Stimulated activated CD4-positive, alpha-beta T cell treated with anti-CD3 and anti-CD28 coated beads, Interleukin-4, amount 100 ng/mL, for 4 hours (primary cell): ENCODE data around the gene ALDOB.
"Not testable (repeated sequence)": the region's sequence is repeated elsewhere in the genome, so short reads cannot be mapped to it uniquely, and the experiment has no call there.

Source experiments
- DNase-seq, 2 experiments: peaks; one replicate each; pipeline ENCODE4 v3.0.0-alpha.2; 2020

ALDOB gene

DNA sequence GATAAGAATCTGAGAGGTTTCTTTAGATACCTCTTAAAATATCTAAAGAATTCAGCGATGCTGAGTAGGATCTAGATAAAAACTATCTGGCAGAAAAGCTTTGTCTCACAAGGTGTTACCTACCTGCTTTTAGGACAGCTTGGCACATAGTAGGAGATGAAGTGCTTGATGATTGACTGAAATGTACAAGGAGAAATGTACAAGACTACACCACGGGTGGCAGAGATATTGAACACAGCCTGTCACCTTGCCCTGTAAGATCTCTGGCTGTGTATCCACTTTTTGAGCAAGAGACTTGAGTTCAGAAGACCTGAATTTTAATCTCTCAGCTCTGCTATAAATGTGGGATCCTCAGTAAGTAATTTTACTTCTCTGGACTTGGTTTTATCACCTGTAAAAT is 15.7 kb downstream of the ALDOB start:
- DNase-seq = no peak

DNA sequence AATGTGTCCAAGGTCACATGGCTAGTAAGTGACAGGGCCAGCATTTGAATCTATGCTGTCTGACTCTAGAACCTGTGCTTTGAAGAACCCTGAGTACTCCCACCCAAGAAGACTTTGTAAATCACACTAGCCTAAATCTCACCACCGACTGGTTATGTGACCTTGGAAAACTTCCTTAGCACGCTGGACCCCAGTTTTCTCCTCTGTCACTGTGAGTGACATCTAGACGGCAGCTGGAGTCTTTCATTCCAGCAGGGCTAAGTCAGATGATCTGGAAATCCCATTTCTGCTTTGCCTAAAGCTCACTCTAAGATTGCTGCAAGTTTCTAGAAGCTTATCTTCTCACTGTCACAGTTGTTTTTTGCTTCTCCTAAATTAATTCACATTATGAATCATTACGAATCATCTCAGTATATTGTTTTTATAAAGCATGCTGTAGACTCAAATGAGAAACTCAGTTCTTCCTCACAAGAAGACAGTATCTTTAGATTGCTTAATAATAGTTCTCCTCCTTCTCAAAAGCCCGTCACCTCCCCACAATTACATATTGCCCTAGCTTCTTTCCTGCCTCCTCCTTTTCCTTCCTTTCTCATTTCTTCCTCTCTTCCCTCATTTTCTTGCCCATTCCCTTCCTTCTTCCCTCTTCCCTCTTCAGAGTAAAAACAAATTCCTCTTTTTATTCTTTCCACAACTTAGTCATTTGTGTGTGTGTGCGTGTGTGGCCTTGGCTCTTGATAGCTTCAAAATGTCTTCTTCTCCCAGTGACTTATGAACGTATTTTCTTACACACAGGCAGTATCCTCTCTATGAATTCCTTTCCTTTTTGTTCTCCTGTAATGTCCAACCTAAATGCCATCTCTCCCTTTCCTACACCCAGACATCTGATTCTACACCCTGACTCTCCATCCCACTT is 16.8 kb downstream of the ALDOB start:
- DNase-seq = no peak

DNA sequence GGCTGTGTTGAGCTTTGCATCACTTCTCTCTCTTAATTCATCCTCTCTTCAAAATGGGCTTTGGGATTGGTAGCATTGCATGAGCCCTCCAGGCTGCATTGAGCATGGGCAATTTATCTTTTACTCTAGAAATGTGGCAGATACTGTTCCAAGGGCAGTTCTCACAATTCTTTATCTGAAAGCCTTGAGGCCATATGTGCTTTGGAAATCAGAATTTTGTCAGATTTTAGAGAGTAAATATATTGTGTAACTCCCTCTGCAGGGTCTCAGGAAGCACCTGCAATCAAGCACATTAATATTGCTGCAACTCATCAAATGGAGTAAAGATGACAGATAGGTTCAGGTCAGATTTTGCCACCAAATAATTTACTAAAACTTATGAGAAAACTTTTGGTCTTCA is 17.6 kb downstream of the ALDOB start:
- DNase-seq = no peak

DNA sequence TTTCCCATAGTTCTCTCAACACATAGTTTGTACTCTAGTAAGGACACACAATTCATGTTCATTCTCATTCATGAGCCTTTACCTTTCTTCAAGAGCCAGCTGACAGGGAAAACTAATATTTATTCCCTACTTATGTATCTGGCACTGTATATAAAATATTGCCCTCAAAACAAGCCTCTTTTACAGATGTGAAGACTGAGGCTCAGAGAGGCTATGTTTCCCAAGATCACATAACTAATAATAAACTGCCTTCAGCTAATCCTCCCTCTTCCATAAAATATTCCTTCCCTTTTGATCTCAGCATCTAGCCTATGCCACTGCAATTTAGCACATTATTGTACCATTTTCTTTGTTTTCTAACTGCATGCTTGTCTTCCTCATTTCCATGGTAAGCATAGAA is 18.2 kb downstream of the ALDOB start:
- no peak for DNase-seq

DNA sequence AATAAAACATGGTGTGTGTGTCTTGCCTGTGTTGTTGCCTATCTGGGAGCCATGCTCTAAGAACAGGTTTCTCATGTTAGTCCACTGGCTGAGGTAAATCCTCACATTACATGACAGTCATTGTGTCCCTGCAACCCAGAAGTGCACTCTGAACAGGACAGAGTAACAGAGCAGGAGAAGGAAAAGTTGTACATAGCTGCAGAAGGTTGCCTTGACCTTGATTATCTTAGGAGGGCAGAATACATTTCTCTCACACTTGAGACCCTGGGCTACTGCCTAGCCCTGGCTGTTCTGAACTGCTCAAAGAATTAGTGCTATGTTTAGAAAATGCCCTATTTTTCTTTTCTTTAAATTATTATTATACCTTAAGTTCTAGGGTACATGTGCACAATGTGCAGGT is 20.0 kb downstream of the ALDOB start:
- no peak for DNase-seq

DNA sequence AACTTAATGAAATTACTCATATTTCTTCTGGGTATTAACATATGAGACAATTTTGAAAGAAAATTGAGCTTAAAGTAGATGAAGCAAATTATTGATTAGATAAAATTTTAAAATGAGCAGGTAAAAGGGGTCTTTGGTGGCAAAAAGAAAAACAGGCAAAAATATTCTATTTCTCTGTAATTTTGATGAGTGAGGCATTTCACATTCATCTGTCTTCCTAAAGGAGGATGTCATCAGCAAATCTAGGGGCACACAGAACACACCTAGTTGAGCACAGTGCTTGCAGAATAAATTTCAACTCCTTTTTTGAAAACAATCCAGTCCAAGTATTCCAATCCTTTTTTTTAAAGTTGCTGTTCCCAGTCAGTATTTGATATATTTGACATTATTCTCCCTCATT is 20.7 kb downstream of the ALDOB start:
- no peak for DNase-seq

DNA sequence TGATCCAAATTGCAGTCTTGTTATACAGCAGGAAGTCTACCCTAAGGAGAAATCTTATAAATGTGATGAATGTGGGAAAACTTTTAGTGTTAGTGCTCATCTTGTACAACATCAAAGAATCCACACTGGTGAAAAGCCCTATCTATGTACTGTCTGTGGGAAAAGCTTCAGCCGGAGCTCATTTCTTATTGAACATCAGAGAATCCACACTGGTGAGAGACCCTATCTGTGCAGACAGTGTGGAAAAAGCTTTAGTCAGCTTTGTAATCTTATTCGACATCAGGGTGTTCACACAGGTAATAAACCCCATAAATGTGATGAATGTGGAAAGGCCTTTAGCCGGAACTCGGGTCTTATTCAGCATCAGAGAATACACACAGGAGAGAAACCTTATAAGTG is 26.5 kb downstream of the ALDOB start:
- DNase-seq = no peak

DNA sequence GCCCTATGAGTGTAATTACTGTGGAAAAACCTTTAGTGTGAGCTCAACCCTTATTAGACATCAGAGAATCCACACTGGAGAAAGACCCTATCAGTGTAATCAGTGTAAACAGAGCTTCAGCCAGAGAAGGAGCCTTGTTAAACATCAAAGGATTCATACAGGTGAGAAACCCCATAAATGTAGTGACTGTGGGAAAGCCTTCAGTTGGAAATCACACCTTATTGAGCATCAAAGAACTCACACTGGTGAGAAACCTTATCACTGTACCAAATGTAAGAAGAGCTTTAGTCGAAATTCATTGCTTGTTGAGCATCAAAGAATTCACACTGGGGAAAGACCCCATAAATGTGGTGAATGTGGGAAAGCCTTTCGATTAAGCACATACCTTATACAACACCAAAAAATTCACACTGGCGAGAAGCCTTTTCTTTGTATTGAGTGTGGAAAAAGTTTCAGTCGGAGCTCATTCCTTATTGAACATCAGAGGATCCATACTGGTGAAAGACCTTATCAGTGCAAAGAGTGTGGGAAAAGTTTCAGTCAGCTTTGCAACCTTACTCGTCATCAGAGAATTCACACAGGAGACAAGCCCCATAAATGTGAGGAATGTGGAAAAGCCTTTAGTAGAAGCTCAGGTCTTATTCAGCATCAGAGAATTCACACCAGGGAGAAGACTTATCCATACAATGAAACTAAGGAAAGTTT is 27.0 kb downstream of the ALDOB start:
- no peak for DNase-seq

DNA sequence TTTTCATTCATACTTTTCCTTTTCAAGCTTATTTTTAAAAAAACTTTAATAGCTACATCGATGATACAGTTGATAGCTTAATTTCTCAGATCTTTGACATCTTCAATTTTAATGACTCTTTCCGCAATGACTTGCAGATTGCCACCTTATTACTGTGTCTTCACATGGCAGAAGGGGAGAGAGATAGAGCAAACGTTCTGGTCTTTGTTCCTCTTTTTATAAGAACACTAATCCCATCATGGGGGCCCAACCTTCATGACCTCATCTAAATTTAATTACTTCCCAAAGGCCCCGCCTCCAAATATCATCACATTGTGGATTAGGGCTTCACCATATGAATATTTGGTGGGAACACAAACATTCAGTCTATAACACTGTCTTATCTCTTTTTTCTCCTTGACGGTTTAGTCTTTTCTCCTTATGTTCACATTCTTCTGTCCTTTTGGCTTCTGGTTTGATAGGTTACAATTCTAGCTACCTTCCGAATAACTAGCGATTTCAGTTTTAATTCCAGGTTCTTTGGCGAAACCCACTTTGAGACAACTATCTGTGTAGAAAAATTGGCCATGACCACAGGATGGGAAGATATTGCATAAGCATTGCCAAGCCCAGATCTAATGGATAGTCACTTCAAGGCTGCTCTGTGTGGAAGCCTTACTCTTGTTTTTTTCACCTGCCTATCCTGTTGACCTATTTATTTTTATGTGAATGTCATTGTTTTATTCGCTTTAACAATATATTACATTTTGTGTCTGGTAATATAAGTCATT is 31.9 kb downstream of the ALDOB start:
- DNase-seq = no peak

DNA sequence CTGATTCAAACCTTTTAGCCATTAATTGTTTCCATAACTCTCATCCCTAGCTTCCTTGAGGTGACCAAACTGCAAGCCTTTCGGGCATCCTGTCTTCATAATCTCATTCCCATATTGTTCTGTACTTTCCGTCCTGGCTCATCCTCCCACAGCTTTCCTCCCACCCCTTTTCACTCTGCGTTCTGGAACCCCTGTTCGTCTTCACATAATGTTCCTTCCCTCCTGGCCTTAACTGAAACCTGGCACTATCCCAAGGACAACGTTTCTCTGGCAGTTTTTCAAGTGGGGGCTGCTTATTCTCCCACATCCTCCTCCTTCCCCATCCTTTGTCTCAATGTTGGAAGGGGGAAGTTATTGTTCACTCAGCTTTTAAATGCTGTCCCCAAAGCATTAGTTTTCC is 35.5 kb downstream of the ALDOB start:
- DNase-seq = no peak

DNA sequence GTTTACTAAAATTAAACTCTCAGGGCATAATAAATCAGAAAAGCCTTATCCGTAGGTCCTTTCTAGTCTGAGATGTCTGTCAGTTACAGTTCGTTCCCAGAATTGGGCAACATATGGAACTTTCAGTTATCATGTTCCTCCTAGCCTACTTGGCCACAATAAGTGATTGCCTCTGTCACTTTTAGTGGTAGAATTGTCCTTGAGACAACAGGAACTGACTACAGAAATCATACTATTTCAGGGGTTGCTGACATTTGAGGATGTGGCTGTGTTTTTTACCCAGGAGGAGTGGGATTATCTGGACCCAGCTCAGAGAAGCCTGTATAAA is 36.0 kb downstream of the ALDOB start:
- no peak for DNase-seq

DNA sequence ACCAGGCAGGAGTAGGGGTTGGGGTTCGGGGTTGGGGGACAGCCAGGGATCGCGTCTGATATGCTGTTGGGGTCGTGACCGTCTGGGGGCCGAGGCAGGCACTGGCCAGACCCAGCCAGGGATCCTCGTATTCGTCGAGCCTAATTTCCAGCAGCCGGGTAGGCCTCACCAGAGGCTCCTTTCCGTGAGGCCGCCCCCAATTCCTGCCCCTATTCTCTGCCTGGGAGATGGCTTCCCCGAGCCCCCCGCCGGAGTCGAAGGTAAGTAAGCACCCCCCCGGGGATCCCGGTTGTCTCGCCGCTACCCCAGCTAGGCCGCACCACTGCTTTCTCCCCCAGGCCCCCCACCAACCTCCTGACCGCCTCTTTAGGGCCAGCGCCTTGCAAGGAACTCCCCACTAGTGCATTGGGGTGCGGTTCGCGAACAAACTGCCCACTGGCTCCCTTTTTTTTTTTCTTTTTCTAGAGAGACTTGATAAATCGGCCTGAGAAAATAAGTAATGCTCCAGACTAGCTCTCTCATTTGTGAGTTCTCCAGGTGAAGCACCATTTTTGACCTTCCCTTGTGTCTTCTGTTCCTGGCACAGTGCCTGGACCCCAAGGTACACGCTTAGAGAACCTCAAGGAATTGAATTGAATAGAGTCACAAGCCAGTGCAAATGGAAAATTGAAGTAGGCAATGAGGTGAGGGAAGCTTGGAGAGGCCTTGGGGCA is 36.5 kb downstream of the ALDOB start:
- no peak for DNase-seq

DNA sequence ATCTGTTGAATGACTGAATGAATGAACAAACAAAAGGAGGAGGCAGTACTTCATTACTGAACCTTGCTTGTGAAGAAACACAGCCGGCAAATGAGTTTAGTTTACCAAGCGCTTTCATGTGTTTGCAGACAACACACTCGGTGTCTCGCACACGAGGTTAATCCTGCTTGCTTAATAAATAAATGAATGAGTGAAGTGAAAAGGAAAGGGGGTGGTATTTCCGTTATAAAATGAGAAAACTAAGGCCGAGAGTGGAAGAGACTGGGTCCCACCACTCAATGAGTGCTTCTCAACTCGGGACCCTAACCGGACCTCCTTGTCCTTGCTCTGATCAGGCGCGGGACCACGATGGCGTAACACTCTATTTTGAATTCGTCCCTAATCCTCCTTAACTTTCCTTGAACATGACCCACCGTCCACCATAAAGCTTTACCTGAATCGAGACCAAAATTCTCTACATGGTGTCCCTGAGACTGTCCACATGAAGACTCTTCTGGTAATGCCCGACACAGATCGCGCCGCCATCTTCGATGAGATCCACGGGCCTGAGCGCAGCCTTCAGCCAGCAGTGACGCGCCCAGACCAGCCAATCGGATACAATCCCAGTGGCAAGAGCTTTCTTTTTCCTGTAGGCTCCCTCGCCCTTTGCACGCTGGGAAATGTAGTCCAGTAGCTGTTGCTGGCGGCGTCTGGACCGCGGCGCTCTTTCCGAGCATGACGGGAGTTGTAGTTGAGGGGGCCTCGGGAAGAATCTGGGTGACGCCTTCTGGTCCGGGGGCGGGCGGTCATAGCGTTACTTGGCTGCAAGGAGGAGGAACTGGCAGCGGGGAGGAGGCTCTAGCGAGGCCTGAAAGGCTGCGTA is 37.3 kb downstream of the ALDOB start, which contains the start of the genes MRPL50 and ZNF189:
MRPL50 (minus strand) TSS at position 551 of the 862 bp plus-strand sequence; CDS start at position 525, 26 bp downstream.
ZNF189 (plus strand) TSS at position 784 of the 862 bp plus-strand sequence. CDS start 306 bp downstream, outside the sequence.
- DNase-seq = peak; percentile 88 to 98

DNA sequence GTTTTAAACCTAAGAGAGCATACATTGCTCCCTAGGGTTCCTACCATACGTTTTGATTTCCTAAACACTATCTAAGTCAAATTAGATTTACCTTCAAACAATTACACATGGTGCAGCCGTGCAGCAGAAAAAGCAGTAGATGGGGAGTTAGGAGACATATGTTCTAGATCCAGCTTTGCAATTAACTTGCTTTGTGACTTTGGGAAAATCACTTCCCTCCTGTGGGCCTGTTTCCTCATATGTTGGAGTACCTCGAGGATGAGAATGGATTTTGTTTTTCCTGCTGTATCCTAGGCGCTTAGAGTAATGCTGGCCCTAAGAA is 37.9 kb downstream of the ALDOB start:
- no peak for DNase-seq

DNA sequence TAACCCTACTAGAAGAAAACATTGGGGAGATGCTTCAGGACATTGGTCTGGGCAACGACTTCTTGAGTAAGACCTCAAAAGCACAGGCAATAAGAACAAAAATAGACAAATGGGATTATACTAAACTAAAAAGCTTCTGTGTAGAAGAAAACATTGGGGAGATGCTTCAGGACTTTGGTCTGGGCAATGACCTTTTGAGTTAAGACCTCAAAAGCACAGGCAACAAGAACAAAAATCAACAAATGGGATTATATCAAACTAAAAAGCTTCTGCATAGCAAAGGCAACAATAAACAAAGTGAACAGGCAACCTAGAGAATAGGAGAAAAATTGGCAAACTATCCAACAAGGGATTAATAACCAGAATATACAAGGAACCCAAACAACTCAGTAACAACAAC is 40.9 kb downstream of the ALDOB start:
- DNase-seq = no peak

DNA sequence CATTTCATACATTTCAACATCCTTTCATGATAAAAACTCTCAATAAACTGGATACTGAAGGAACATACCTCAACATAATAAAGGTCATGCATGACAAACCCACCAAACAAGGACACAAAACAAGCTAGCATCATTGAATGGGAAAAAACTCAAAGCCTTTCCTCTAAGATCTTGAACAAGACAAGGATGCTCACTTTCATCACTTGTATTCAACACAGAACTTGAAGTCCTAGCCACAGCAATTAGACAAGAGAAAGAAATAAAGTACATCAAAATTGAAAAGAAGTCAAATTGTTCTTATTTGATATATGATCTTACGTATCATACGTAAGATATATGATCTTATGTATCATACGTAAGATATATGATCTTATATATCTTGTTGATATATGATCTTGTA is 42.4 kb downstream of the ALDOB start:
- no peak for DNase-seq

DNA sequence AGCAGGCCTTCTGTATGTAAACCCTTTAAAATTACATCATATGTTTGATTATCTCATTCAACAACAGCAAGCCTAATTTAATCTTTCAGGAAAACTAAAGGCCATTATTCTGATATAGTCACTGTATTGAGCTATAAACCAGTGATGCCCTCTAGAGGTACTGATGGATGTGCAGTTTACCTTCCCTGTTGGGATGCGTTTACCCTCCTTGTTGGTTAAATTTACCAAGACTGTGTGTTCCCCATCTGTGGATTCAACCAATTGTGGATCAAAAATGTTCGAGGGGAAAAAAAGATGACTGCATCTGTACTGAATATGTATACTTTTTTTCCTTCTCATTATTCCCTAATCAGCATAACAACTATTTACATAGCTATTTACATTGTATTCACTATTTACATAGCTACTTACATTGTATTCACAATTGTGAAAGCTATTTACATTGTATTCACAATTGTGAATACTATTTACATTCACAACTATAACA is 47.0 kb downstream of the ALDOB start:
- DNase-seq = no peak

DNA sequence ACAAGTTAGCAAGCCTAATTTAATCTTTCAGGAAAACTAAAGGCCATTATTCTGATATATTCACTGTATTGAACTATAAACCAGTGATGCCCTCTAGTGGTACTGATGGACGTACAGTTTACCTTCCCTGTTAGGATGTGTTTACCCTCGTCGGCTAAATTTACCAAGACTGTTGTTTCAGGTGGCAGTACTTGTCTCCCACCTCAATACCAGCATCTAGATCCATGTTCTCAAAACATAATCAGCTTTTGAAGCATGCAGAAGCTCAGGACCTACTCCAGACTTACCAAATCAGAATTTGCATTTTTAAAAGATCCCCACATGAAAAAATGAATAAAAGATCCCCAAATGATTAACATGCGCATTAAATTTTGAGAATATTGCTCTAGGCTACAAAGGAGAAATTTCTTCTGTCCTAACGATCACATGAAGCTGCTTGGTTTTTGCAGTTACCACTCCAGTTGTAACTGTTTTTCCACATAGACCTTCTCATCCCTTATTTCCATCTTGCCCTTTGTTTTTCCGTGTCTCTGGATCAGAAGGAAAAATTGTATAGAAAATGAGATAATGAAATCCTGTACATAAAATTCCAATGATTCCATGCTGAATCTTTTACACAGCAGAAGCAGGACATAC is 47.6 kb downstream of the ALDOB start:
- DNase-seq = no peak

DNA sequence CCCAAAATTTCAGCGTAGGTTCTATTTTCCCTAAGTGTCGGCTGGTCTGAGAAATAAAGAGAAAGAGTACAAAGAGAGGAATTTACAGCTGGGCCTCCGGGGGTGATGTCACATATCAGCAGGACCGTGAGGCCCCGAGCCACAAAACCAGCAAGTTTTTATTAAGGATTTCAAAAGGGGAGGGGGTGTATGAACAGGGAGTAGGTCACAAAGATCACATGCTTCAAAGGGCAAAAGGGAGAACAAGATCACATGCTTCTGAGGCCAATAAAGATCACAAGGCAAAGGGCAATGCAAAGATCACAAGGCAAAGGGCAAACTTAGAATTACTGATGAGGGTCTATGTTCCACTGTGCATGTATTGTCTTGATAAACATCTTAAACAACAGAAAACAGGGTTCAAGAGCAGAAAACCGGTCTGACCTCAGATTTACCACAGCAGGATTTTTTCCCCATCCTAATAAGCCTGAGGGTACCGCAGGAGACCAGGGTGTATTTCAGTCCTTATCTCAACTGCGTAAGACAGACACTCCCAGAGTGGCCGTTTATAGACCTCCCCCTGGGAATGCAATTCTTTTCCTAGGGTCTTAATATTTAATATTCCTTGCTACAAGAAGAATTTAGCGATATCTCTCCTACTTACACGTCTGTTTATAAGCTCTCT is 50.6 kb downstream of the ALDOB start, which contains the start of gene BAAT:
BAAT (minus strand) TSS at position 134 of the 664 bp plus-strand sequence. CDS start 13,602 bp downstream, outside the sequence.
- not testable (repeated sequence) for DNase-seq

DNA sequence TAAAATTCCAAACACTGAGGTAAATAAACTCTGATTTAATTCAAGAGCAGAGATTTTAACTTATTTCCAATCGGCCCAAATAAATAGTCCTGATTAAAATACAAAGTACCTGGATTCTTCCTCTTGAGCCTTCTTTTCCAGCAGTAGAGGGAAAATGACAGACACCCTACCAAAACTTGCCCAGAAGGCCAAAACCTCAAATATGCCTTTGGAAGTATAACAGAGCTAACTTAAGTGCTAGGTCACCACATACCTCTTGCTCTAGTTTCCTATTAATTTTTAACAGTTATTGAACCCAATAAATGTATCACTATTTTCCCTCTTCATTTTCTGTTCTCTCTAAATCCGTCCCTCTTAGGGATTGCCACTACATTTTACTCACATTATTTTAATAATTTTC is 52.2 kb downstream of the ALDOB start:
- DNase-seq = no peak
